ENCODE results near the gene KCNT2. TPM values are rescaled to one million over a fixed set of nuclear protein-coding genes. Genes with fewer than 3 reads are reported as not detected.

Gene KCNT2
- total and polyA plus RNA-seq, 2 donors (not counting 3 experiments of a cell fraction or from before 2014, with no cell fraction given): 0.46 to 1.6 TPM

DNA sequence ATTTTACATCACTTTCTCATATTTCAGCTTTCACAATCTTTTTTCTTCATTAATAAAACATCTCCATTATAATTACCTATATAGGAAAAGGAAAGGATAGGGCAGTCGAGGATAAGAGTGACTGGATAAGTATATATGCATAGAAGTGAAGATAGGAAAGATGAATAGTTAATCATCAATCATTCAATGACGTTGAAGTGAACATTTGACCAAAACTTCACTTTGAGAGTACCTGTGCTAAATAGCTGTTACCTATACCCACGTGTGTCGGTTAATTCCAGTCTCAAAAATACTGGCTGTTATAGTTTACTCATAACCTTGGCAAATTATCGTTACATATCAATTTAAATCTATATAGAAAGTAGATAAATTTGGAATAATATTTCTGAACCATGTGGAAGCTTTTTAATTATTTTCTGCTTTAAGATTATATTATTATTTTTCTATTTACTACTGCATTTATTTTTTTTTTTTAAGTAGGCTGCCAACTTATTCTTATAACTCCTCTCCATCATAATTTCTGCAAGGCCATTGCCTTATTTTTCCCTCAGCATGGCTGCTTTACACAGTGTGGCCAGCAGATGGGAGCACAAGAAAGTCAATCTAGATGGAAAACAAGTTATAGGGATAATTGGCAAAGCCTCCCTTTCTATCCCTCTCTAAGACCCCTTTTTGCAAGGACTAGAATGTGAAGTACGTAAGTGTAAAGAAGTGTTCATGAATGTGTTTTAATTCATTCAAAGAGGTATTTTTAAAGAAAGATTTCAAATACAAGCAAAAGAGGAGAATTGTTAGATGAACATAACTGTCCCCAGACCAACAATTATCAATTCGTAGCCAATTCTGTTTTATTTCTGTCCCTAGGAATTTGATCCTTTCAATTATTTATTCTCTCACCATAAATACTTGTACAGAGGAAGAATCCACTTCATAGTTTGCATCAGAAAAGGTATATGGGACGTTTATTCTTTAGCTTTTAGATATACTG is 290.4 kb downstream of the KCNT2 start:
- DNase-seq (ENCODE audit: low read depth, low spot score) (peak; percentile 62), FAIRE-seq (peak; percentile 18)
- H3K9ac ChIP-seq (replicated peaks; ENCODE audit: extremely low read depth, insufficient read depth, low read length): no peak overlapping the region
- H3K36me3 ChIP-seq (ENCODE audit: control insufficient read depth in 2 of 2, extremely low read depth in 1 of 2, insufficient read depth in 2 of 2, low read length in 2 of 2): peaks cover 0 to 2% of the 10 kb centered on the region in 2 experiments
- dilution Hi-C loops (cut with MboI; ENCODE audit: extremely low pct_ligation_motif_present, low sequenced_read_pairs): no loop called here
- no TSS peak for BruUV-seq (replicated peaks)
- POLR2A ChIA-PET: no interaction called here
- no peak overlapping the region for H2AFZ ChIP-seq (ENCODE audit: low read depth, low read length)
- no peaks in the 10 kb centered on the region for H3K79me2 ChIP-seq (ENCODE audit: control insufficient read depth, insufficient read depth, low read length)
- H3K9me1 ChIP-seq (replicated peaks; ENCODE audit: control insufficient read depth, extremely low read depth, insufficient read depth, low read length): no peaks in the 10 kb centered on the region
- H3K4me3 ChIP-seq (replicated peaks in 1 of 3; ENCODE audit: insufficient read depth in 1 of 3, low read depth in 1 of 3, low read length in 3 of 3): no peak overlapping the region
- H3K4me2 ChIP-seq (ENCODE audit: insufficient read depth, low read length): no peak overlapping the region
- CTCF ChIA-PET: interaction anchor here (0.6 to 7.9 kb wide), 5 partner anchors 11 to 345 kb away, joined by 3 to 98 read pairs (median 3); no protein-coding TSS in a partner anchor
- H4K20me1 ChIP-seq (replicated peaks; ENCODE audit: control insufficient read depth, extremely low read depth, insufficient read depth, low read length): no peaks in the 10 kb centered on the region
- no peak for TF ChIP-seq FOS (IDR thresholded peaks at IDR 0.05; ENCODE audit: borderline replicate concordance, insufficient read depth, low read length)
- TF ChIP-seq EZH2 (IDR thresholded peaks at IDR 0.05; ENCODE audit: borderline replicate concordance, low read depth, low read length, severe bottlenecking): no peak
- no peak for TF ChIP-seq JUN (IDR thresholded peaks at IDR 0.05; ENCODE audit: borderline replicate concordance, insufficient read depth, insufficient read length, low read depth)
- no peak for TF ChIP-seq GATA2 (IDR thresholded peaks at IDR 0.05; ENCODE audit: insufficient read depth, insufficient read length, low read depth, low read length)
- TF ChIP-seq CTCF (IDR thresholded peaks at IDR 0.05; ENCODE audit: extremely low read depth in 1 of 2, insufficient read depth in 1 of 2, low read depth in 1 of 2, low read length in 2 of 2): peak; percentile 47 to 62
- no peak for TF ChIP-seq POLR2A (IDR thresholded peaks at IDR 0.05; ENCODE audit: low read depth, low read length)
- no peak for TF ChIP-seq MYC (IDR thresholded peaks at IDR 0.05; ENCODE audit: low read depth, low read length)
- no peak for TF ChIP-seq MAX (IDR thresholded peaks at IDR 0.05; ENCODE audit: insufficient read depth, insufficient read length)
- no peaks in the 10 kb centered on the region for H3K4me1 ChIP-seq (ENCODE audit: control insufficient read depth, extremely low read depth, insufficient read depth, low read length)
- no peaks in the 10 kb centered on the region for H3K9me3 ChIP-seq (replicated peaks; ENCODE audit: control insufficient read depth, insufficient read depth, low read length)
- H3K27me3 ChIP-seq (ENCODE audit: control insufficient read depth in 2 of 2, insufficient read depth in 2 of 2, low read length in 2 of 2): no peaks in the 10 kb centered on the region
- intact Hi-C loops (cut with micrococcal nuclease): loop anchor here (1.0 kb wide), 1 partner anchor 343 kb away; no protein-coding TSS in a partner anchor
- H3K27ac ChIP-seq (ENCODE audit: insufficient read depth, low read depth, low read length): no peak overlapping the region
